Cerebellar cortex (tissue), 1 donor: Measurements from ENCODE around the gene NIPAL4.
"Not testable (repeated sequence)": the region's sequence is repeated elsewhere in the genome, so short reads cannot be mapped to it uniquely, and the experiment has no call there.

Experiments used
- DNase-seq: peaks from one replicate; pipeline ENCODE4 v3.0.0-alpha.2; 2015; ENCODE audit warnings: low spot score

NIPAL4 gene

DNA sequence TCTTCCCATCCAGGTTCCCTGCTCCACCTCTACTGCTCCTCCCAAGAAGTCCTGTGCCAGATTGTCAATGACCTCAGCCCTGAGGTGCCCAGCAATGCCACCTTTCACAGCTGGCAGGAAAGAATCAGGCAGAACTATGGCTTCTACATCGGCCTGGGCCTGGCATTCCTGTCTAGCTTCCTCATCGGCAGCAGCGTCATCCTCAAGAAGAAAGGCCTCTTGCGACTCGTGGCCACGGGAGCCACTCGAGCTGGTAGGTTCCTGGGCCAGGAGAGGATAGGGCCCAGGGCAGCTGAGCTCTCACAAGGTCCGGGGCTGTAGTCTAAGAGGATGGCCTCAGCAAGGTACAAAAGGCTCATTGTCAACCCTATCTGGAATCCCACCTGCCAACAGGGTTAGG lies 3.1 kb downstream of the NIPAL4 start:
- no peak for DNase-seq

DNA sequence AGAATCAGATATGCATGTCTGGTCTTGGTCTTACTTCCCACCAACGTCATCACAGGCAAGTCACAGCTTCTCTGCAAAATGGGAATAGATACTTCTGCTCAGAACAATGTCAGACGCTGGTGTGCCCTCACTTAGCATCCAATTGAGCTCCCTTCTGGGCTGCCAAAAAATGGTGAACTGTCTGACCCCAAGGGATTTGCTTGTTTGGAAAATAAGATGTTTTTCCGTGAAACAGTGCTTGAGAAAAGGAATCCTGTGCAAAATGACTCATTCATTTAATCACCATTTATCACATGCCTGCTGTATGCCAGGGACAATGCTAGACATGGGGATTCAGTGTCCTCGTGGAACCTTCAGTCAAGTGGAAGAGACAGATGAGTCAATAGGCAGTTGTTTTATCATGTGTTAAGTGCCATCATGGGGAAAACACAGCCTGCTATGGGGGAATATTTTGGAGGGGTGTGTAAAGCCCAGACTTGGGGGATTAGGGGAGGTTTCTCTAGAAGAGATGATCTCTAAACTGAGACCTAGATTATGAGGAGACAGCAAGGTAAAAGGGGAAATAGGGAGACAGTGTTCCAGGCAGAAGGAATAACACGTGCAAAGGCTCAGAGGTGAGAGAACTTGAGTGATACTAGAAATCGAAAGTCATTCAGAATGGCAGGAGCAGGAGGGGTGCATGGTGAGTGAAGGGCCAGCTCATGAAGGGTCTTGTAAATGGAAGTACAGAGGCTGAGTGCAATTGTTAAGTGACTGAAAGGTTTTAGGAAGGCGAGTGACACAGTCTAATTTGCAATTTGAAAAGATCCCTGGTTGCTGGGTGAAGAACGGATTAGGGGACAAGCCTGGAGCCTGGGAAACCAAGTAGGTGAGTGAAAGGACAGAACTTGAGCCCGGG lies 3.9 kb downstream of the NIPAL4 start:
- no peak for DNase-seq

DNA sequence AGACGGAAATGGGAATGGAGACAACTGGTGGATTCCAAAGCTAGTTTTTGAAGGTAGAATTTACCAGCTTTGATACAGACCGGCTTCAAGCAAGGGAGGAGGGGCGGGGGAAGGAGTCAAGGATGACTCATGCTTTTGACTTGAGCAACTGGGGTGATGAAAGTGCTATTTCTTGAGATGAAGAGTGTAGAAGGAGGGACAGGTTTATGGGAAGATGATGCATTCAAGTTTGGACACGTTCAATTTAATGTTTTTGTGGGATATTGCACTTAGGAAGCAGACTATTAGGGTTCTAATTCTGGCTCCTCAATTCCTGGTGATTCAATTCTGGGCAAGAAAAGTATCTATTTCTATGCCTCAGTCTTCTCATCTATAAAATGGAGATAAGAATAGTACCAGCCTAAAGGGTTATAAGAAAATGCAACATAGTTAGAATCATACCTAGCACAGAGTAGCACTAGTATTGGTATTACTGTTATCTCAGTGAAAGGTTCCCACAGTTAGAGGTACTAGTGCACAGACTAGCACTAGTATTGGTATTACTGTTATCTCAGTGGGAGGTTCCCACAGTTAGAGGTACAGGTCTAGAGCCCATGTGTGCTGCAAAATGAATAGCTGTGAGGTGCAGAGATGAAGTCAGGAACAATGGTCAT lies 4.6 kb downstream of the NIPAL4 start:
- no peak for DNase-seq

DNA sequence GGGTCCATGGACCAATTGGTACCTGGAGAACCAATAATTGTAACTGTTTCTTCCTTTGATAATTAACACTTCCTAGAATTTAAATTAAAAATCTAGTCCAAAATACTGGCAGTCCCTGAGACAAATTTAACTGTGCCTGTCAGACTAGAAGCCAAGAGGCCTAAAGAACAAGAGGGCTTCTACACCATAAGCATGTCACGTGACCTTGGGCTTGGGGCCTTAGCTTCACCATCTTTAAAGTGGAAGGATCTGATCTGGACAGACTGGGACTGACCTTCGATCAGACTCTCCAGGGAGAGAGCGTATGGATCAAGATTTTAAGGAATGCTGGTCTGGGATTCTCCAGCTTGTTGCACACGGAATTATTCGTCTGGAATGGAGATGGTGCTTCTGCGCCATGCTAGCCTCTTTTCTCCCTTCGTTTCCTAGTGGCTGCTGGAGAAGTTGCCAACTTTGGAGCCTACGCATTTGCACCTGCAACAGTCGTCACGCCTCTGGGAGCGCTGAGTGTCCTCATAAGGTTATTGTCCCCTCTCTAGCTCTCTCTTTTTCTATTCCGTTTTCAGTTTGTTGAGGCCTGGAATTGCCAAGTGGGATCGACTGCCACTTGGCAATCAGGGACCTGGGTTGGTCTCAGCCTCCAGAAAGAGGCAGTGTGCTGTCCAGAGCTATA lies 8.4 kb downstream of the NIPAL4 start:
- DNase-seq, result no peak

DNA sequence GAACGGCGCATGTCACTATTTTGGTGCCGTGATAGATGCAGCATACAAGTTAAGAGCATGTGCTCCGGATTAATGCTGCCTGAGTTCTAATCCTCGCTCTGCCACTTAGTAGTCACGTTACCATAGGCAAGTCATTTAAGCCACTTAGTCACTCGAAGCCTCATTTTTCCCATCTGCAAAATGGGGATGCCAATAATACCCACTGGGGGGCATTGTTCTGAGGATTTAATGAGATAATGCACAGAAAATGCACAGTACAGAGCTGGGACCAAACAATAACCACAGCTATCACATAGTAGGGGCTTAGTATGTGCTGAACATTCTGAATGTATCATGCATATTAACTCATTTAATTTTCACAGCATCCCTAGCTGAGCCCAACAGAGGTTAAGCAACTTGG lies 9.1 kb downstream of the NIPAL4 start:
- no peak for DNase-seq

DNA sequence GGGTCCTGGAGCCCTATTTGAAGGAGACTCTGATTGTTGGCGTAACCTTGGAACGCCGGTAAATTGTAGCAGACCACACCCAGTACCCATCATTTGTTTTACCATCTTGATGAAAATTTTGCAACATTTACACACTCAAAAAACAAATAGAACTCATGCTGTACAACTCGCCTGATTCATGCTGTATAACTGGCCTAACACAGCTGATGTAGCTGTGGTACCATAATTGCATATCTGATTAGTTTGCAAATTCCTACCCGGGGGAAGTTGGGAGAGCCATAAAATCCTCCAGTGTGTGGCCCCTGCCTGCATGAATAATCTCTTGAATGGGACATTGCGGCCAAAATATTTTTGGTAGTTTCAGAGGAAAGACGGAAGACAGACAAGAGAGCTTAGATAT lies 9.7 kb downstream of the NIPAL4 start:
- DNase-seq, result no peak

DNA sequence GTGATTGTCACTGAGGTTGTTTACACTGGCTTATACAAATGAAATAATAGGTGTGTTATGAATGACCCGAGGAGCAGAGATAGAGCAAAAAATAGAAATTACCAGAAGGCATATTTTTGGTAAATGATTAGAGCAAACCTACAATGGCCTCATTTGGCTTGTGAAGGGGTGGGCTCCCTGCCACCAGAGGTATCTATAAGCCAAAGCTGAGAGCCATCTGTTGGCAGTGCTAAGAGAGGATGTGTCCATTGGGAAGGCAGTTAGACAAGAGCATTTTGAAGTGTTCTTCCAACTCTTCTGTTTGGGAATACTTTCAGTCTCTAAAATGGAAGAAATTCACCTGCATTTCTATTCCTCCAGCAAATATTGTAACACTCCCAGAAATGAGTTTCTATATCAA lies 10.6 kb downstream of the NIPAL4 start:
- peak; percentile 80 for DNase-seq

DNA sequence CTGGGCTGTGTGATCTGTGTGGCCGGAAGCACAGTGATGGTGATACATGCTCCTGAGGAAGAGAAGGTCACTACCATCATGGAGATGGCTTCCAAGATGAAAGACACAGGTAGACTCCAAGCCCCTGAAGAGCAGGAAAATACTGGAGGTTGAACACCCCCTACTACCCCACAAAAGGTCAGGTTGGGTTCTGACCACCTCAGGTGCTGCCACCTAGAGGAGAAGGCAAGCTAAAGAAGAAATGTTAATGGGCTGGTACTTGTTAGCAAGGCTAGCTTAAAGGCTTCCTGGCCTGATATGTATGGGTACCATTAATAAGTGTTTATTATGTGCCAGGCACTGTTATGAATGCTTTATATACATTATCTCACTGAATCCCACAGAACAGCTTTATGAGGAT lies 11.7 kb downstream of the NIPAL4 start:
- DNase-seq, result peak; percentile 22

DNA sequence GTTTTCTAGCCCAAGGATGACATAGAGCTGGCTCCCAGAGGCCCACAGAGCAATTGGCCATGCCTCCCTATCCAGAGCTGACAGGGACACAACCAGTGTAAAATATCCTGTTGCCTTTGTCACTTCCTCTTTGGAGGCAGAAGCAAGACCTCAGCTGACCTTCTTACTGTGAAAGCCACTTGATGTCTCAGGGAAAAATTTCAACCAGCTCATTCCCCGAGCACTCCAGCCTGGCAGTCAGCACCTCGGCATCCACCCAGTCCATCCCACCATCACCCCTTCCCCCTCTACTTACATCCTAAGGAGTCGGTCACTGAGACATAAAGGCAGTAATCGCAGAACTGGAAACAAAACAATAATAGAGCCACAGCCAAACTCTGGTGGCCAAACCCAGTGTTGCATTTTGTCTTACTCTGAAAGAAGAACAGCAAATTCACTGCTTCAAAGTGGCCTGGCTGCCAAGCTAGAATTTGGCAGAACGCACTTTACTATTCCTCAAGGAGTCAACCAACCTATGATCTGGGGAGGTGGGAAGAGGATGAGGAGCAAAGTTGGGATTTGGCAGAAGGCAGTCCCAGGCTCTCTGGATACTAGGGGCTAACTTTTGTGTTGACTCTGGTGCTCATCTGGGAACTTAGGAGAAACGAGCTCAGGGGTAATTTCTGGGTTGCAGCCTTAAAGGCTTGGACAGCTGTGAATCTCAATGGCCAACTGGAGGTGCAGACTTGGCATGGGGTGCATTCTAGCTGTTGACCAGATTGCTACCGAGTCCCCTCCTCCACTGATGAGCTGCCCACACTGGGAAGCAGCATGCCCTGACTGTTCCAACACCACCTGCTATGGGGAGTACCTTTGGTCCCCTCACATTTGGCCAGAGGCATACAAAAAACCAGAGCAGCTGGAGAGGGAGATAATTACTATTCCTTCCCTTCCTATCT lies 13.6 kb downstream of the NIPAL4 start:
- DNase-seq, result no peak

DNA sequence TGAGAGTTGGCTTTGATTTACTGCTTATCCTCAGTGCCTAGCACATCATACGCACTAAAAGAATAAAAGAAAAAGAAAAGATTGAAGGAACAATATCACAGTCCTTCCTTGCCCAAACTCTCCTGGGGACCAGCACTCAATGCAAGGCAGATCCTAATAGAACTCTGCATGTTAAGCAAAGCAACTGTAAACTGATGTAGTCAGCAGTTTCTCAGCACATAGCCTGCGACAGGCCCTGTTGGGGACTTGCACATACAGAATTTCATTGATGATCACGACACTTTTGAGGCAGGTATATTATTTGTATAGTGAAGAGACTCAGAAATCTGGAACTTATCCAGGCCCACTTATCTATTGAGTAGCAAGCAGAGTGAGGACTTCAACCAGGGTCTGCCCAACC lies 15.4 kb downstream of the NIPAL4 start:
- DNase-seq, result no peak

DNA sequence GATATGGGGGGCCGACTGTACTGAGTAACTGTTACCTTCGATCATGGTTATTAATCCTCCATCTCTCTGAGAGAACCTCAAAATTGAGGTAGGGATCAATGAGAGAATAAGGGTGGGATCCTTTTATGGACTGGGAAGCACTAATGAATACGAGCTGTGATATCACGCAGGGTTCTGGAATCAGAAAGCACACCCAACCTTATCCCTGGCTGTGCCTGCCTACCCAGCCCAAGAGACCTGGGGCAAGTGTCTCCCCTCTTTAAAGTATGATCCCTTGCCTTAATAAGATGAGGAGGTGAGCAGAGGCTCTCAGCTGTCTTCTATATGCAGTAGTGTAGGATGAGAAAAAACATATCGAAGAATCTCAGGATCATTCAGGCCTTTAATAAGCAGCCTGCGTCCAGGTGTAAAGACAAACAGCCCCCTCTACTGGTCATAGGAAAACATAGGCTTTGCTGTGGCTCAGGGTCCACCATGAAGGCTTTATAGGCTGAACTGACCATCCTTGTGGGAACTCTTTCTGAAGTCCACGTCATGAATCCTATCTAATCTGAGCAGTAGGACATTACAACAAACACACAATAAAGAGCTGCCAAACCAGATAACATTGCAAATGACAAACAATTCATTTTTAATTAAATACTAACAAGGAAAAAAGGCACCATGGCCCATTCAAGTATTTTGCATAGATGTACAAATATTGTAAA lies 16.8 kb downstream of the NIPAL4 start:
- DNase-seq, result peak; percentile 86

DNA sequence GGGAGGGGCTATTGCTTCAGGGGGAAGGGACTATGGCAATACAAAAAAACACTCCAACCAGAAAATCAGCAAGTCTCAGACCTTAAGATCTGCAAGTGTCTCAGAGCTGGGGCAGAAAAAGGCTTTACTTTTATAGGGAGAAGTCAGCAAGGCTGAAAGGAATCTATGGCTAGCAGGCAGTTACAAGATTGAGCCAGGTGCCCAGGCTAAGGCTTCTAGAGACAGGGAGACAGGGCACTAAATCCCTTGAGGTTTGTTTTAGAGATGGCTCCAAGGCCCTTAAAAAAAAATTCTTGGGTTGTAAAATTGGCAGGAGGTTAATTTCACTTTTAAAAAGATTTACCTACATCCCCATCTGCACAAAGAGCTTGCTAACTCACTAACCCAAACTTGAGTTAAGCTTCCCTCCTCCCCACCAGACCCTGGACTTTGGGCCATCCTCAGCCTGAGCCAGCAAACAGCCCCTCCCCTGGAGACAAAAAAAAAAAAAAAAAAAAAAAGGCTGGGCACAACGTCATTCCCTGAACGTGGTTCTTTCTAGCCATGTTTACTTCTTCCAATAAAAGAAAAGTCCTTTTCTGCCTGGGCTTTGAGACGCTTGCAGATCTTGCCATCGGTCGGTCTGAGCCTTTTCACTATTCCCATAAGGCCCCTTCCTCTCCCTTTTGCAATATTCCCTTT lies 17.9 kb downstream of the NIPAL4 start:
- DNase-seq, result no peak

DNA sequence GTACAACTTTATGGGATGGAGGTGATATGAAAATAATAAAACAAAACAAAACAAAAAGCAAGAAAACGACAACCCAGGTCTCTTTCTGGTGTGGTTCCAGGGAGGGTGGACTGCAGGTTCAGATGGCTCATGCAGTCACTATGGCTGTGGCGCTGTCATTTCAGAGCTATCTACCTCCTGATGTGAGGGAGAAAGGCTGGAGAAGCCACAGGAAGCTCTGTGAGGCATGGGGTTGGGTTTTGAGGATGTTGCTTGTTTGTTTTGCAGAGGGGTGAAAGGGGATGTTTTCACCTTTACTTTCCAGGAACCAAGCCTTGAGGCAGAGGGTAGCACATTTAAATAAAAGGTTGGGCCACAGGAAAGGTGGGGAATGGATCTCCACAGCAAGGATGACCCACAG lies 18.7 kb downstream of the NIPAL4 start:
- no peak for DNase-seq

DNA sequence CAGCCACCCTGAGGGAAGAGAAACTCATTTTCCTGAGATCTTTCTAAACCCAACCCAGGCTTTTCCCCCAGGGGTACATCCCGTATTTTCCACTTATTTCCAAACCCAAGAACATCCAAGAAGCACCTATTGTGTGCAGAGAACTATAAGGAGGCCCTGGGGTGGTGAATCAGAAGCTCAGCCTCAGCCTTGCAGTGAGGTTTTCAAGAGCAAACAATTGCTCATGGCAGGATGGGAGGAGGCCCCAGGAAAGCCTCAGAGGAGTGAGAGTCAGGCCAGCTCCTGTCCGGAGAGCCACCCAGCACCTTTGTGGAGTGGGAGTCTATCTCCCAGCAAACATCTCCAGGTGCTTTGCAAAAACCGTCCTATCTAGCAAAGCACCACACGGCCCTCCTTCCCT lies 19.2 kb downstream of the NIPAL4 start:
- DNase-seq, result no peak

DNA sequence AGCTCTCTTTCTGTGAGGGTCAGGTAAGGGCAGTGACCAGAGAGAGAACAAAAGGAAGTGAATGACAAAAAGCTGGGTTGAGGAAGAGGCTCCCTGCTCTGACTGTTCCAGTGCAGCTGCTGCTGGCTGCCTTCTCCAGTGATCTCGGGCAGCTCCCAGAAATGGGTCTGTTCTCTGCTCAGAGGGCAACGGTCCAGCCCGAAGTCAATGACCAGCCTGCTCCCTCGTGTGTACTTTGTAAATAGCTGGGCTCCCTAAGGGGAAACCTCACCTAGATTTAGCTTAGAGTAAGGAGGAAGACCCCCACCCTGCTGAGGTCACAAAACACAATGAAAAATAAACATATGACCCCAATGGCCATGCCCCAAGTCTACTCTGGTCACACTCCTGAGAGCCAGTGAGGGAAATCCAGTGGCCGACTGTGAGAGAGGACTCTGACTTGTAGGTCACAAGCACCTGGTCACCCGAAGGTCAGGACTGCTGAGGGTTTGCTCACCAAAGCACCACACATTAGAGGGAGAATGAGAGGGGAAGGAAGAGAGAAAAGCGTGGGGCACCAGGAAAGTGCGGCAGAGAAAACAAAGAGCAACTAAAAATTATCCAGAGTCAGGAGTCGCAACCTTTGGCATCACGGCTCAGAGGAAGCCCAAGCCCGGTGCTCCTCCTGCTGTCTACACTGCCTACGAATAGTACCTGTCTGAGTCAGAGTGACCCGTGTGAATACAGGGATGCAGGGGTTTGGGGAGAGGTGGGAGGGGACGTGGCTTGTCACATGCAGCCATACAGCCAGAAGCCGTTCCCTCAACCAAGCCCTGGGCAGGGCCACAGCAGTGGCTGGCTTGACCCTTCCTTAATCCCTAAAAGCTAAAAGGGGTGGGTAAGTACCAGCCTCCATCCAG lies 19.8 kb downstream of the NIPAL4 start:
- no peak for DNase-seq

DNA sequence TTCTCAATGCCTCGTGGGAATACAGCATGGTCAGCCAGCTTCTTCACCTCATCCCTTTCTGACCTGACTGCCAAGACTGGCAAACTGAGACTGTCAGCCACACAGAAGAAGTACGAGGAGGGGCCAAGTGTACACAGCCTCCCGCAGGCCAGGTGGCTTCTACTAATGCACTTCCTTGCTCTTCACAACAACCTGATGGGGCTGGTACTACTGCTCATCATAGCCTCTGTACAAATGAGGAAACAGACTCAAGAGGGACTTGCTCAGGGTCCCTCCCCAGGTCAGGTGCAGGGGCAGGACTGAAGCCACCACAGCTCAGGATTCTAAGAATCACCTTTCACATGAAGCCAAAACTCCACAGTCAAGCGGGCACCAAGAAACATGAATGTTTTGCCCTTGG lies 21.3 kb downstream of the NIPAL4 start:
- DNase-seq, result no peak

DNA sequence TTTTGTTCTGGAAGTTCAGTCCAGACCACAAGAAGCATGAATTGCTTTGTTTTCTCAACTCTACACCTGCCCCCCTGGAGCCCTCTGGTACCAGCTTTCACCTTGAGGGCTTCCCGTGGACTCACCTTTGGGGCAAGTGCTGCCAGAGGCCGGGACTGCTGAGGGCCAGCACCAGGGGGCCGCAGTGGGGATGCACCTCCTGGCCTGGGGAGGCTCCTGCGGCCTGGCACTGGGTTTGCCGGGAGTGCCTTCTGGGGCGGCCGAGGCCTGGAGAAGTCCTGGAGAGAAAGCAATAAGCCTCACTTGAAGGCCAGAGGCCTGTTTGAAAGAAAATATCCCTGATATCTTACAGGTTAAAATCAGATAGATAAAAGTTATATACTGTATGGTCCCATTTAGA lies 21.7 kb downstream of the NIPAL4 start:
- DNase-seq, result no peak

DNA sequence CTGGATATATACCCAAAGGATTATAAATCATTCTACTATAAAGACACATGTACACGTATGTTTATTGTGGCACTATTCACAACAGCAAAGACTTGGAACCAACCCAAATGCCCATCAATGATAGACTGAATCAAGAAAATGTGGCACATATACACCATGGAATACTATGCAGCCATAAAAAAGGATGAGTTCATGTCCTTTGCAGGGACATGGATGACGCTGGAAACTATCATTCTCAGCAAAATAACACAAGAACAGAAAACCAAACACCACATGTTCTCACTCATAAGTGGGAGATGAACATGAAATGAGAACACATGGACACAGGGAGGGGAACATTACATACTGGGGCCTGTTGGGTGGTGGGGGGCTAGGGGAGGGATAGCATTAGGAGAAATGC lies 22.7 kb downstream of the NIPAL4 start:
- not testable (repeated sequence) for DNase-seq

DNA sequence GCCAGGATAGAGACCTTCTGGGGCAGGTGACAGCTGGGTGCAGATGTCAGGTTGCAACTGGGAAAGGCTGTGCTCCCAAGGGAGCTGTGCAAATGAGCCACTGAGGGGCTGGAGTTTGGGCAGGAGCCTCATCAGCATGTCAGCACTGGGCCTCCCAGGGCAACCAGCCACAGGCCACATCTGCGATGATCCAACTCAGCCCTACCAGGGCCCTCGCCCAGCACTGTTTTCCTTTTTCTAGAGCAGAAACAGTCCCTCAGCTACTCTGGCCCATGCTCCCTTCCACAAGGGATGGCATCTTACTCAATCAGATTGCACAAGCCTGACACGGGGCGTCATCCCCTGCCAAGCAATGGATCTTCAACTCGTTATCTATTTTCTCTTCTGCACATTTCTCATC lies 24.8 kb downstream of the NIPAL4 start:
- no peak for DNase-seq

DNA sequence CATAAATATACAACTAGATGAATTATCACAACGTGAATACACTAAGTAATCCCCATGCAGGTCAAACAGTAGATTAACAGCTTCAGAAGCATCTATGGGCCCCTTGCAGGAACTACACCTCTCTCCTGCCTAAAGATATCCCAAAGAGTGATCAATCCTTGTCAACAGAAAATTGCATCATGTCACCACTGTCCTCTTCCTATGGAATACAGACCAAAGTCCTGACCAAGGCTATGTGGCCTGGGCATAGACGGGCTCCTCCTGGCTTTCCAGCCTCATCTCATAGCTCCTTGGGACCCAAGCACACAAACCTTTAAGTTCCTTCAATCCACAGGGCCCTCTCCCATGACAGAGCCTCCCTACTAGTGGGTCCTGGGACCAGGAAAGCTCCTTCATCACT lies 25.3 kb downstream of the NIPAL4 start:
- no peak for DNase-seq
